ENCODE results near the gene MBOAT2.
"Not testable (repeated sequence)": the region's sequence is repeated elsewhere in the genome, so short reads cannot be mapped to it uniquely, and the experiment has no call there.

Gene MBOAT2

DNA sequence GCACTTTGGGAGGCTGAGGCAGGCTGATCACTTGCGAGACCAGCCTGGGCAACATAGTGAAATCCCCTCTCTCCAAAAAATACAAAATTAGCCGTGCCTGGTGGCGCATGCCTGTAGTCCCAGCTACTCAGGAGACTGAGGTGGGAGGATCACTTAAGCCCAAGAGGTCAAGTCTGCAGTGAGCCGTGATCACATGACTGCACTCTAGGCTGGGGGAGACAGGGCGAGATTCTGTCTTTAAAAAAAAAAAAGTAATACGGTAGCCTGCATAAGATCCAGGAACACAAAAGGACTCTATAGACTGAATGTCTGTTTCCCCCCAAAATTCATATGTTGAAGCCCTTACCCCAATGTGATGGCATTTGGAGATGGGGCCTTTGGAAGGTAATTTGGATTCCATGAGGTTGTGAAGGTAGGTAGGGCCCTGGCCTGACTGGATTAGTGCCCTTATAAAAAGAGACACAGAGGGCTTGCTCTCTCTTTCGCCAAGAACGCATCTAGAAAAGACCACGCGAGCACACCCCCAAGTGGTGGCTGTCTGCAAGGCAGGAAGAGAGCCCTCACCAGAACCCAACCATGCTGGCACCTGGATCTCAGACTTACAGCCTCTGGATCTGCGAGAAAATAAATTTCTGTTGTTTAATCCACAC lies 17.0 kb downstream of the MBOAT2 start:
- H3K4me1 Mint-ChIP-seq = no peaks in the 10 kb centered on the region
- DNase-seq = peak in 1 of 2 donors; percentile 12
- peaks cover 1% of the 10 kb centered on the region for H3K27me3 Mint-ChIP-seq
- no peak for ATAC-seq
- no peaks in the 10 kb centered on the region for H3K9me3 Mint-ChIP-seq
- H3K27ac Mint-ChIP-seq = no peak overlapping the region
- no peak overlapping the region for H3K4me3 Mint-ChIP-seq

DNA sequence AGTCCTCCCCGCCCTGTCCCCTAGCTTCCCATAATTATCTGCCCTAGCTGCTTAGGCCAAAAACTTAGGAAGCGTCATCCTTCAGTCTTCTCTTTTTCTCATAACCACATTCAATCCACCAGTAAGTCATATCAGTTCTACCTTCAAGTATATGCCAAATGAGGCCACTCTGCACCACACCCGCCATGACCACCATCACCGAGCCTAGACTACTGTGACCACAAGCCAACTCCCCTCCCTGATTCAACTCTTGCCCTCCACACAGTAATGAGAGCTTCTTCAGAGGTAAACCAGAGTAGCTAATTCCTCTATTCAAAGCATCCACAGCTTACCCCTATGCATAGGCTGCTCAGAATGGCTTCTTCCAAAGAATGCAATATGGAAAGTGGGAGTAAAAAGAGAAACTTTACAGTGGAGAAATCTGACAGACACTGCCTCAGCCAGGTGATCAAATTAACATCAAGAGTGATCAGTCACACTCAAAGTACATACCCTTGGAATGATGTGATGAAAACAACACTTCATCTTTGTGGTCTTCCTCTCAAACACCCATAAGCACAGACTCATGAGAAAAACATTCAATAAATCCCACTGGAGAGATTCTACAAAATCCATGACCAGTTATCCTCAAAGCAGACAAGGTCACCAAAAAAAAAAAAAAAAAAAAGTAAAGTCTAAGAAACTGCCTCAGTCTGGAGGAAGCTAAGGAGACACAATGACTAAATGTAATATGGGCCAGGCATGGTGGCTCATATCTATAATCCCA lies 17.7 kb downstream of the MBOAT2 start:
- Mint-ChIP-seq H3K4me1 (no peaks in the 10 kb centered on the region), H3K27ac (no peak overlapping the region), H3K27me3 (no peaks in the 10 kb centered on the region), H3K9me3 (no peaks in the 10 kb centered on the region), H3K4me3 (no peak overlapping the region)
- DNase-seq (peak in 1 of 2 donors; percentile 10), ATAC-seq (no peak)

DNA sequence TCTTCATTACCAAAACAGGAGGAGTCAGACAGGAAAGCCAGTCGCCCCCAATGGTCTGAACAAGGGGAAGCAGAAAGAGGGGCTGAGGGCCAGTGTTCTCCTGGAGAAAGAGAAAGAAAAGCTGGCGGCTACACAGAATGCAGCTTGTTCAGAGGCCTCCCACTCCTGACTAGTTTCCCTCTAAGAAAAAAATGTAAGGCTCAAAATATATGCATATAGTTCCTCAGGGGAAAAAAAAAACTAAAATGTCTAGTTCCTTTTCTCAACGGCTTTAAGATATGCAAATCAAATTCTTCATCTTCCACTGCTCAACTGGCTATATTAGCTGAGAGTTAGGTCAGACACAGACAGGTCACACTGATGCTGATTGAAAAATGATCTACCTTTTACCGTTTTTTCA lies 18.6 kb downstream of the MBOAT2 start:
- Mint-ChIP-seq H3K9me3 (no peaks in the 10 kb centered on the region), H3K4me1 (no peaks in the 10 kb centered on the region), H3K27ac (no peak overlapping the region), H3K27me3 (no peaks in the 10 kb centered on the region), H3K4me3 (no peak overlapping the region)
- DNase-seq (no peak), ATAC-seq (no peak)

DNA sequence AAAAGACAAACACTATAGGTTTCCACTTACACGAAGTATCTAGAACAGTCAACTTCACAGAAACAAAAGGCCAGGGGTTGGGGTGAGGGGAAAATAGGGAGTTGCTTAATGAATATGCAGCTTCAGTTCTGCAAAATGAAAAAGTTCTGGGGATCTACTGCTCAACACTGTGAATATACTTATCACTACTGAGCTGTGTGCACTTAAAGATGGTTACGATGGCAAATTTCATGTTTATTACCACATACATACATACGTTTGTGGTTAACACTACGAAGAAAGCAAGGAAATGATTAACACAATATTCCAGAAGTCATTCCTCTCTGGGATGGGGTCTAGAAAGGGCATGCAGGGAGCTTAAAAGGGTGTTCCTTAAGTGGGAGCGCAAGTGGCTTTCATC lies 19.3 kb downstream of the MBOAT2 start:
- Mint-ChIP-seq H3K4me3 (no peak overlapping the region), H3K4me1 (no peaks in the 10 kb centered on the region), H3K27ac (no peak overlapping the region), H3K9me3 (no peaks in the 10 kb centered on the region), H3K27me3 (no peaks in the 10 kb centered on the region)
- ATAC-seq (no peak), DNase-seq (no peak)

DNA sequence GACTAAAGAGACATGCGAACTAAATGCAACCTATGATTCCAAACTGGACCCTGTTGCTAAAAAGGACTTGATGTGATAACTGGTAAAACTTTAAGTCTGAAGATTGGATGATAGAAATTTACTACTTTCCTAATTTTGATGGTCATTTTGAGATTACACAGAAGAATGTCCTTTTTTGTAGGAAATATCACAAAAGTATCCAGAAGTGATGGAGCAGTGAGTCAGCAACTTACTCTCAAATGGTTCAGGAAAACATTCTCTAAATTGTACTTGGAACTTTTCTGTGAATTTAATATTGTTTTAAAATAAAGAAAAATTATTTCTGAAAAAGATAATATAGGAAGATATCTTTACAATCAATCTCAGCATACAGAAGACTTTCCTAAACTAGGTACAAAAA lies 19.9 kb downstream of the MBOAT2 start:
- Mint-ChIP-seq H3K27me3 (no peaks in the 10 kb centered on the region), H3K27ac (no peak overlapping the region), H3K4me3 (no peak overlapping the region), H3K9me3 (no peaks in the 10 kb centered on the region), H3K4me1 (no peaks in the 10 kb centered on the region)
- ATAC-seq (no peak), DNase-seq (no peak)

DNA sequence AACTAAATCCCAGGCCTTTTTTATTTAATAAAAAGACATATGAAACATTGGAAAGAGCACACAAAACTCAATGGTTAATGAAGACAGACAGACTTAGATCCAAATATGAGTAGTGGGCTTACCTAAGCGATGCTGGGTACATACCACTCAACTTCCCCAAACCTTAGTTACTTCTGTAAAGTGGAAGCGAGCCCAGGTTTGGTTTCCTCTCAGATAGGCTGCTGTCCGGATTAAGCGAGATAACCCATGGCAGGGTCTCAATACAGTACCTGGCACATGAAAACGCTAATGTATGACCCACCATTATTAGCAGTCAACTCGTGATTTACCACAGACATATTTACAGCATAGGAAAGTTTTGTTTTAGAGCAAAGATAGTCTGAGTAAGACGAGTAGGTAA lies 21.6 kb downstream of the MBOAT2 start:
- H3K27me3 Mint-ChIP-seq = no peaks in the 10 kb centered on the region
- ATAC-seq (no peak), DNase-seq (no peak)
- H3K4me3 Mint-ChIP-seq = no peak overlapping the region
- H3K27ac Mint-ChIP-seq = no peak overlapping the region
- no peaks in the 10 kb centered on the region for H3K9me3 Mint-ChIP-seq
- no peaks in the 10 kb centered on the region for H3K4me1 Mint-ChIP-seq

DNA sequence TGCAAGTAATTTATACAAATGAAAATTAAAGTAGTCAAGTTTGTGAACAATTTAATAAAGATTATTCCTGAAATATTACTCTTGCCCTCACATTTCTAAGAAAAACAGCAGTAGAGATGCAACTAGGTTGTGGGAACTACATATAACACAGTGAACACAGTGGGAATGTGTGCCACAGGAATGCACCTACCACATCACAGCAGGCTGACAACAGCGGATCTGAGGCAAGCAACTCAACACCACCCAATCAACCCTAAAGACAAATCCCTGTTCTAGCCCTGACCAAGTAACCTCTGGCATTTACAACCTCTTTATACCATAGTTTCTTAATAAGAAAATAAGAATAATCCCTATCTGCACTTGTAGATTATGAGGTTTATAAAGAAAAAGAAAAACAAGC lies 23.4 kb downstream of the MBOAT2 start:
- DNase-seq (no peak), ATAC-seq (no peak)
- Mint-ChIP-seq H3K4me3 (no peak overlapping the region), H3K4me1 (no peaks in the 10 kb centered on the region), H3K27me3 (no peaks in the 10 kb centered on the region), H3K9me3 (no peaks in the 10 kb centered on the region), H3K27ac (peak overlapping the region in 1 of 2 donors; percentile 36)

DNA sequence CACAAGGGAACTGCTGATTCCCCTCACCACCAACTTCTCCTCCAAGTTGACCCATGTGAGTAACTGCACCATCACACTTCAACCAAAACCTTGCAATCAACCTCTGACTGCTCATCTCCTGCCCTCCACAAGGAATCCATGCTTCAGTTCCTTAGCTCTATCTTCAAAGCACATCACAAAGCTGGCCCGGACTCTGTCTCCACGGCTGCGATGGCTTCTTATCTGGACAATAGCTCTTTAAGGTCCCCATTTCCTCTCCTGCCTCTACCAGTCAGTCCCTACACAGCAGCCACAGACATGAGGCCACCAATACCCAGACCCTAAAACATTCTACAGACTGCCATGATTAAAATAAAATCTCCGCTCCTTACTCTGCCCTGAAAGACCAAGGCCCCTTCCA lies 25.7 kb downstream of the MBOAT2 start:
- ATAC-seq = no peak
- Mint-ChIP-seq H3K4me3 (no peak overlapping the region), H3K9me3 (no peaks in the 10 kb centered on the region), H3K27ac (no peak overlapping the region), H3K27me3 (no peaks in the 10 kb centered on the region), H3K4me1 (no peaks in the 10 kb centered on the region)
- DNase-seq = no peak

DNA sequence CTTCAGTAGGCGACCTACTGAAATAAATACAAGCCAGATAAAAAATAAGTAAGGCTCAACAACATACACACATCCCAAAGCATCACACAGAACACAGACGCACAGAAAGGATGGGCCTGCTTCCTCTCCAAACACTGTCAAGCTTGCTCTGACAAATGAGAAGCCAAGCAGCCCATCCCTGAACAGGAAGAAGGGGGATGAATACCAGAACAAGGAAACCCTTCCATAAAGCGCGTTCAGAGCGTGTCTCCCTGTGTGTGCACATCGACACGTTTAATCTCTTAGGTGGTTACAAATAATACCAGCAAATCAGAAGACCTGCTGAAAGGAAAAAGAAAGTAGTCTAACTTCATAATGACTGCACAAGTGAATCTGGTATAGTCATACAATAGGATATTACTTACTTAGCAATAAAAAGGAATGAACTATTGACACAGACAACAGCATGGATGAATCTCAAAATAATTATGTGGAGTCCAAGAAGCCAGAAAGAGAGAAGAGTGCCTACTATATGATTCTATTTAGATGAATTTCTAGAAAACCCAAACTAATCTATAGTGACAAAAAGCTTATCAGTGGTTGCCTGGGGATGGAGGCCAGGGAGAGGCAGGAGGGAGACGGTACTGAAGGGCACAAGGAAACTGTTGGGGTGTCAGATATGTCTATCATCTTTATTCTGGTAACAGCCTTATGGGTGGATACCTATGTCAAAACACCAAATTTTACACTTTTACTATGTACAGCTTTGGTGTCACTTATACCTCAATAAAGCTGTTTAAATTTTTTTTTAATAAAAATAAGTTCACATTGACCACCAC lies 26.8 kb downstream of the MBOAT2 start:
- no peak for ATAC-seq
- Mint-ChIP-seq H3K4me1 (no peaks in the 10 kb centered on the region), H3K9me3 (no peaks in the 10 kb centered on the region), H3K27ac (no peak overlapping the region), H3K27me3 (no peaks in the 10 kb centered on the region), H3K4me3 (no peak overlapping the region)
- DNase-seq = no peak

DNA sequence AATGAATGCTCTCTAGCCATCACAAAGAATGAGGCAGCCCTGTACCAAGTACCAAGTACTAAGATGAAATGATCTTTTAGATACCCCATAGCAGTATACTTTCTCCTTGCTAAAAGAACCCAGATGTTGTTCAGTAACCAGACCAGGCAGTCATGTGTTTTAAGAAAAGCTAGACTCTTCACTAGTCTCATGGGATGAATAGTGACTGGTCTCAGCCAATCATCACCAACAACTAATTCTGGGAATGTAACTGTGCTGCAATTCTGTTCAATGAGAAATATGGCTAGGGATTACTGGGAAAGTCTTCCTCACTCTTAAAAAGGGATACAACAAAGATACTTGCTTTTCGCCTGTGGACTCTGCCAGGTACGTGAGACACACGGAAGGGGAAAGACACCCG lies 29.5 kb downstream of the MBOAT2 start:
- Mint-ChIP-seq H3K4me3 (no peak overlapping the region), H3K9me3 (peaks cover 6 to 8% of the 10 kb centered on the region in 2 donors), H3K4me1 (no peaks in the 10 kb centered on the region), H3K27ac (no peak overlapping the region), H3K27me3 (peaks cover 8% of the 10 kb centered on the region)
- DNase-seq (no peak), ATAC-seq (no peak)

DNA sequence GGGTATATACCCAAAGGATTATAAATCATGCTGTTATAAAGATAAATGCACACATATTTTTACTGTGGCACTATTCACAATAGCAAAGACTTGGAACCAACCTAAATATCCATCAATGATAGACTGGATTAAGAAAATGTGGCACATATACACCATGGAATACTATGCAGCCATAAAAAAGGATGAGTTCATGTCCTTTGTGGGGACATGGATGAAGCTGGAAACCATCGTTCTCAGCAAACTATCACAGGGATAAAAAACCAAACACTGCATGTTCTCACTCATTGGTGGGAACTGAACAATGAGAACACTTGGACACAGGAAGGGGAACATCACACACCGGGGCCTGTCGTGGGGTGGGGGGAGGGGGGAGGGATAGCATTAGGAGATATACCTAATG lies 30.5 kb downstream of the MBOAT2 start:
- Mint-ChIP-seq H3K27me3 (peaks cover 15% of the 10 kb centered on the region), H3K9me3 (peaks cover 12 to 15% of the 10 kb centered on the region in 2 donors)
- H3K4me3 Mint-ChIP-seq, H3K27ac Mint-ChIP-seq, ATAC-seq, DNase-seq, H3K4me1 Mint-ChIP-seq: not testable (repeated sequence)

DNA sequence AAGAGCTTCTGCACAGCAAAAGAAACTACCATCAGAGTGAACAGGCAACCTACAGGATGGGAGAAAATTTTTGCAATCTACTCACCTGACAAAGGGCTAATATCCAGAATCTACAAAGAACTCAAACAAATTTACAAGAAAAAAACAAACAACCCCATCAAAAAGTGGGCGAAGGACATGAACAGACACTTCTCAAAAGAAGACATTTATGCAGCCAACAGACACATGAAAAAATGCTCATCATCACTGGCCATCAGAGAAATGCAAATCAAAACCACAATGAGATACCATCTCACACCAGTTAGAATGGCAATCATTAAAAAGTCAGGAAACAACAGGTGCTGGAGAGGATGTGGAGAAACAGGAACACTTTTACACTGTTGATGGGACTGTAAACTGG lies 30.9 kb downstream of the MBOAT2 start:
- not testable (repeated sequence) for ATAC-seq, H3K4me3 Mint-ChIP-seq, H3K27ac Mint-ChIP-seq, H3K4me1 Mint-ChIP-seq, DNase-seq
- Mint-ChIP-seq H3K9me3 (peaks cover 12 to 15% of the 10 kb centered on the region in 2 donors), H3K27me3 (peaks cover 15% of the 10 kb centered on the region)

DNA sequence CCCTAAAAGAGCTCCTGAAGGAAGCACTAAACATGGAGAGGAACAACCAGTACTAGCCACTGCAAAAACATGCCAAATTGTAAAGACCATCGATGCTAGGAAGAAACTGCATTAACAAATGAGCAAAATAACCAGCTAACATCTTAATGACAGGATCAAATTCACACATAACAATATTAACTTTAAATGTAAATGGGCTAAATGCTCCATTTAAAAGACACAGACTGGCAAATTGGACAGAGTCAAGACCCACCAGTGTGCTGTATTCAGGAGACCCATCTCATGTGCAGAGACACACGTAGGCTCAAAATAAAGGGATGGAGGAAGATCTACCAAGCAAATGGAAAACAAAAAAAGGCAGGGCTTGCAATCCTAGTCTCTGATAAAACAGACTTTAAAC lies 34.1 kb downstream of the MBOAT2 start:
- not testable (repeated sequence) for H3K4me1 Mint-ChIP-seq, H3K27ac Mint-ChIP-seq, ATAC-seq, DNase-seq, H3K4me3 Mint-ChIP-seq
- H3K9me3 Mint-ChIP-seq = peaks cover 12 to 15% of the 10 kb centered on the region in 2 donors
- H3K27me3 Mint-ChIP-seq = peaks cover 15% of the 10 kb centered on the region

DNA sequence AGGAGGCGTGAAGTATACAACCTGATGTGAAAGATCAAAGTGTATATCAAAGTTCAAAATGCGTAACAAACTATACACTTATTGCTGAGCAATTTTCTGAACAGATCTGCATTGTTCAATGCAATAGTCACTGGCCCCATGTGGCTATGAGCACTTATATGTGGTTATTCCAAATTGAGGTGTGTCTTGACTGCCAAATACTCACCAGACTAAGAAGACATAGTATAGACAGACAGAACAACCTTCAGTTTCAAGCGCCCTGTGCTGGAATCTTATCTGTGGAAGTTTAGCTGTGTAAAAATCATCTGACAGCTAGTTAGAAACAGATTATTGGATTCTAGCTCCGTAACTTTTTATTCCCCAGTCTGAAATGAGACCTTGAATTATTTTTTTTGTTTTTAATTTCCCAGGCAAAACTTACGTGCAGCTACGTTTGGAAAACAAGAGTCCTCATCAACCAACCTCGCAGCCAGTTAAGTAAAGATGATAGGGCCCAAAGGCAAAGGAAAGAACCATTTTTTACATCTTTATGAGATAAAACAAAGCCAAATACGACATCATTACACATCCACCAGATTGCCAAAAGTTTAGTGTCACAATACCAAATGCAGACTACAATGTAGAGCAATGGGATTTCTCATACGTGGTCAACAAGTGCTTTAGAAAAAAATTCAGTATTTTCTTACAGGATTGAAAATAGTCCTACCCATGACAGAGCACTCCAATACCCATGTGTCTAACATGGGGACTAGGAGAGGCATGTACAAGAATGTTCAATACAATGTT lies 37.2 kb downstream of the MBOAT2 start:
- no peak overlapping the region for H3K27ac Mint-ChIP-seq
- H3K9me3 Mint-ChIP-seq = peaks cover 12 to 15% of the 10 kb centered on the region in 2 donors
- no peak for DNase-seq
- H3K4me1 Mint-ChIP-seq = no peaks in the 10 kb centered on the region
- no peak overlapping the region for H3K4me3 Mint-ChIP-seq
- ATAC-seq = no peak
- H3K27me3 Mint-ChIP-seq = peaks cover 15% of the 10 kb centered on the region

DNA sequence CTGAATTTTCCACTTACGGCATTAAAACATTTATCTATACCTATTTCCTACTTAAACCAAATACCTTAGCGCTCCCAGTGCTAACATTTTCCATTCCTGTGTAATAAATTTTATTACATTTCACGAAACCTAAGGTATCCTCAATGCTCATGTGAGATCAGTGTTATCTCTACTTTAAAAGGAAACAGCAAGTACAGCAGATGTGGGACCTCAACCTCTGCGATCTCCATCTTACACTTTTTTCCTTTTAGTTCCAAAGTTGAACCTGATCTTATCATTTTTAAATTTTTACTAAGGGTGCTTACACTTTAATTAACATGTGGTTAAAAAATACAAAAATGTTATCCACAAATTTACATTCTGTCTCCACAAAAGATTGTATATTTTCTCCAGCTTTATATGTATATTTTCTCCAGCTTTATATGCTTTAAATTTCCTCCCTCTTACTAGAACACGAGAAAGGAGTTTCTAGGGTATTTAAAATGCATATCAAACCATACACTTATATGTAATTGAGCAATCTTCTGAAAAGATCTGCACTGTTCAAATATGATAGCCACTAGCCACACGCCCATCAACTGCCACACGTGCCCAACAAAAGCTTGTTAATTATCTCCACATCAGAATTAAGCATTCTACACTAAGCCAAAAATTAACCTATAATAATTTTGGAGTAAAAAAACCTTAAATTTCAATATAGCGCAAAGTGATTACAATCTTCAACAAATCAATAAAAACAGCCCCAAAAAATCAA lies 38.1 kb downstream of the MBOAT2 start:
- DNase-seq (no peak), ATAC-seq (no peak)
- H3K4me1 Mint-ChIP-seq = no peaks in the 10 kb centered on the region
- H3K27ac Mint-ChIP-seq = no peak overlapping the region
- no peak overlapping the region for H3K4me3 Mint-ChIP-seq
- H3K9me3 Mint-ChIP-seq = peaks cover 10 to 12% of the 10 kb centered on the region in 2 donors
- H3K27me3 Mint-ChIP-seq = peaks cover 11% of the 10 kb centered on the region
